HFFc6 (cell line): ENCODE results near the gene CAMSAP1. TPM values are rescaled to one million over a fixed set of nuclear protein-coding genes. Genes with fewer than 3 reads are reported as not detected.

Source experiments
- DNase-seq: peaks from one replicate; pipeline ENCODE4 v3.0.0-alpha.2; 2018
- H3K27ac Mint-ChIP-seq: 2 replicates; pipeline ENCODE4 v1.8.0; 2020; ENCODE audit warnings: mild to moderate bottlenecking, mixed read lengths
- H3K27me3 Mint-ChIP-seq: 2 replicates; pipeline ENCODE4 v1.8.0; 2021; ENCODE audit warnings: mild to moderate bottlenecking, moderate library complexity, mixed read lengths; ENCODE audit not compliant: insufficient read depth
- H3K36me3 Mint-ChIP-seq: 2 replicates; pipeline ENCODE4 v1.8.0; 2021; ENCODE audit warnings: low read depth, mixed read lengths
- H3K4me1 Mint-ChIP-seq: 2 replicates; pipeline ENCODE4 v1.8.0; 2020; ENCODE audit warnings: low read depth, mixed read lengths
- H3K4me3 Mint-ChIP-seq: 2 replicates; pipeline ENCODE4 v1.8.0; 2020; ENCODE audit warnings: mild to moderate bottlenecking, moderate library complexity, mixed read lengths
- H3K9me3 Mint-ChIP-seq: 2 replicates; pipeline ENCODE4 v1.8.0; 2020; ENCODE audit warnings: mild to moderate bottlenecking, mixed read lengths
- total RNA-seq, 6 experiments: library from RNA; stranded (reverse); fragmentation: NEBNext Ultra II Directional; extraction: Animal tissue kit (Norgen Biotek cat#: 25700); gene quantifications; 2 replicates in 1 of 6; 3 replicates in 5 of 6; pipeline ENCODE4 v1.2.3, GENCODE V29; 2021
- TF ChIP-seq, protein P1 (sequence below): fragments of 200-600 bp; sonication (generic); IDR thresholded peaks from 2 replicates; pipeline ENCODE4 v1.5.0; 2021; ENCODE audit warnings: antibody characterized with exemption, mild to moderate bottlenecking

The CAMSAP1 gene
- total RNA-seq, 6 experiments from 2014 or later = 14.9 to 22.8 (median 18.1) TPM

DNA sequence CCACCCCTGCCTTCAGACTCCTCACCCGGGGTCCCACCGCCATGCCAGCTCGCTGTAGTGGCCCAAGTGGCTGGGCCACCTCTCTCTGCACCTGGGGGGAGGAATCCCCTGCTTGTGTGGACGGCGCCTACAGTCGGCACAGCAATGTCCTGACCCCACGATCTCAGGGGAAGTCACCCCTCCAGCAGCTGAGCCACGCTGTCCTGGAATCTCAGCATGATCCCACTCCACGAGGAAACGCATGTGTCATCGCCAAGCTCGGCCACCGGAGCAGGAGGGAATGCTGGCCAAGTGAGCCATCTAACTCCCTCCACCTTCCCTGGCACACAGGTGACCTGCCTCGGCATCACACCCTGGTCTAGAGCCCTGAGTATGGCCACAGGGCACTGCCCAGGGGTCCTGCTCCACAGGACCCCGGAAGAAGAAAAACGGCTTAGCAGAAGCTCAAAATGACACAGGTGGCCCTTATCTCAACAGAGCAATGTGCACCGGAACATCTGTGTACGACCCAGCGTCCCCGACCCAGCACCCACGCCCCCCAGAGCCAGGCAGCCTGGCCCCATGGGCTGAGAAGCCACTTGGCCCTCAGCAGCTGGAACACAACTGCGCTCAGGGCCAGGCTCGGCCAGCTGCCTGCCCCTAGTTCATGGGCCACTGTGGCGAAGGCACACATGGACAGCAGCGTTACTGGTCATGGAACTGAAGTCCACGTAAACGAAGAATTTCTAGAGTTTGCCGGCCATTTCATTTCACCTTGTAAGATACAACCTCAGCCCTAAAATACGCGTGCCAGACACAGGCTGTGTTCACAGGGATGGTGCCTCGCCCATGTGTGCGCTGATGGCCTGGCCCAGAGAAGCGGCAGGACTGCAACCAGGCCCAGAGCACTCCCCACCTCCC lies 23.4 kb upstream of the CAMSAP1 start:
- Mint-ChIP-seq H3K27ac (no peak overlapping the region), H3K4me1 (peaks cover 6% of the 10 kb centered on the region; the same call in 1 of the 2 replicates), H3K9me3 (no peaks in the 10 kb centered on the region), H3K27me3 (peaks cover 4% of the 10 kb centered on the region; the same call in 1 of the 2 replicates), H3K4me3 (no peak overlapping the region), H3K36me3 (peaks cover 4% of the 10 kb centered on the region)
- no peak for DNase-seq
- TF ChIP-seq, protein P1, sequence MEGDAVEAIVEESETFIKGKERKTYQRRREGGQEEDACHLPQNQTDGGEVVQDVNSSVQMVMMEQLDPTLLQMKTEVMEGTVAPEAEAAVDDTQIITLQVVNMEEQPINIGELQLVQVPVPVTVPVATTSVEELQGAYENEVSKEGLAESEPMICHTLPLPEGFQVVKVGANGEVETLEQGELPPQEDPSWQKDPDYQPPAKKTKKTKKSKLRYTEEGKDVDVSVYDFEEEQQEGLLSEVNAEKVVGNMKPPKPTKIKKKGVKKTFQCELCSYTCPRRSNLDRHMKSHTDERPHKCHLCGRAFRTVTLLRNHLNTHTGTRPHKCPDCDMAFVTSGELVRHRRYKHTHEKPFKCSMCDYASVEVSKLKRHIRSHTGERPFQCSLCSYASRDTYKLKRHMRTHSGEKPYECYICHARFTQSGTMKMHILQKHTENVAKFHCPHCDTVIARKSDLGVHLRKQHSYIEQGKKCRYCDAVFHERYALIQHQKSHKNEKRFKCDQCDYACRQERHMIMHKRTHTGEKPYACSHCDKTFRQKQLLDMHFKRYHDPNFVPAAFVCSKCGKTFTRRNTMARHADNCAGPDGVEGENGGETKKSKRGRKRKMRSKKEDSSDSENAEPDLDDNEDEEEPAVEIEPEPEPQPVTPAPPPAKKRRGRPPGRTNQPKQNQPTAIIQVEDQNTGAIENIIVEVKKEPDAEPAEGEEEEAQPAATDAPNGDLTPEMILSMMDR = no peak

DNA sequence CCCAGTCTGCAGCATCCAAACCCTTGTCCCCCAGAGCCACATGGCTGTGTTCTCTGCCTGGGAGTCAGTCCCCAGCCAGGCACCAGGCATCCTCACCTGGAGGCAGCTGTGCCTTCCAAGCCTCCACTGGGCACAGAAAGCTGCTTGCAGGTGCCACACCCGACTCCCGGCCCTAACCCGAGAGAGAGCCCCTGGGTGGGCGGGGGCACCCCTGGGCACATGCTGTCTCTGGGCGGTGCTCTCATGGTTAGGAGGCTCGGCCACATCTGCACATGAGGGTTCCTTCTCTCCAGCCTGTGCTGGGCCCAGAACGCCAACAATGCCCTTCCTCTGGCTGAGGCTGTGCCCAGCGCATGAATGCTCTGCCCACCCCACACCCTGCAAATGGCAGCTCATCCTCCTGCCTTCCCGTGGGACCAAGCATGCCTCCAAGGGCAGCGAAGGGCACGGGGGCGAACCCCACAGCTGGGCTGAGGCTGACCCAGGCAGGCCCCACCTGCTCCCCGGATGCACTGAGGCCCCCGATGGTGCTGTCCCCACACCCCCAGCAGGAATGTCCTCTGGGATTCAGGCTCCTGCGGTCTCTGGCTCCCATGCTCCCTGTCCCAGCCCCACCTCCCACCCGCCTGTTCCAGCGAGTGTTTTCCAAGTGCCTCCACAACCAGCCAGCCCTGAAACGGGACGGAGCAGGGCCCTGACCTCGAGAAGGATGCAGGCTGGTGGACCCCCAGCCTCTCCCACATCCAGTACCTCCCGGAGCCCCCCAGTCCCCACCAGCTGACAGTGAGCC lies 22.5 kb upstream of the CAMSAP1 start:
- H3K4me3 Mint-ChIP-seq = no peak overlapping the region
- H3K9me3 Mint-ChIP-seq = no peaks in the 10 kb centered on the region
- no peak for DNase-seq
- TF ChIP-seq, protein P1 = no peak
- peaks cover 4% of the 10 kb centered on the region; the same call in 1 of the 2 replicates for H3K27me3 Mint-ChIP-seq
- H3K4me1 Mint-ChIP-seq = peaks cover 6% of the 10 kb centered on the region; the same call in 1 of the 2 replicates
- no peak overlapping the region for H3K27ac Mint-ChIP-seq
- H3K36me3 Mint-ChIP-seq = peaks cover 7% of the 10 kb centered on the region

DNA sequence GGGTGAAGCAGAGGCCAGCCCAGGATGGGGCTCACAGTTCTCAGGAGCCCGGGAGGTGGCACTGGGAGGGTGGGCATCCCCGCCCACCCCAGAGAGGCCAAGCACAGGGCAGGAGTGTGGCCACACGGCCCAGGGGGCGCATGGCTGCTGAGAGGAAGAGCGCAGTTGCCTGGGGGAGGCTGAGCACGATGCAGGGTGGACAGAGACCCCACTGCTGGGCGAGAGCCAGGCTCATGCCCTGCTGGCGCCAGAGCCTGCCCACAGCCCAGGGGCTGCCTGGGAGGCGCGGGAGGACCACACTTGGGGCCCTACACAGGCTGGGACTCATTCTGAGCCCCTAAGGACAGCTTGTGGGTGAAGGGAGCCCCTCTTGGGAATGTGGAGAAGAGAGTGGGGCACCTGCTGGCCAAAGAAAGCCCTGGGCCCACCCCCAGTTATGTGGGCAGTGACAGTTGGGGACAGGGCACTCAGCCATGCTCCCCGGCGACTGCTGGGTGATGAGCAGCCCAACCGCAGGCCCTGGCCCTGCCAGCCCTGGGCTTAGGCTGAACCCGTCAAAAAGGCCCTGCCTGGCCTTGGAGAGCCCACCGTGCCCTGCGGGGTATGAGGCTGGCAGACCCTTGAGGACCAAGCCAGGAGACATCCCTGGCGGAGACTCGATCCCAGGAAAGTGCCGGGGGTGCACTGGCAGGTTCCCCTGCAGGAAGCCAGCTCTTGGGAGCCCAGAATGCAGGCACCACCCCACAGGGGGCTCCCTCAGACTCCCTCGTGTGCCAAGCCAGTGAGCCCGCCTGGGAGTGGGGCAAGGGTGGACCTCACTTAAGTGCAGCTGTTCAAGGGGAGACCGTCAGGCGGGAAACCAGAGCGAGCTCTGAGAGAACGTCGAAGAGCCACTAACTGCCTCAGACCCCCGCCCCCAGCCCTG lies 21.6 kb upstream of the CAMSAP1 start:
- no peaks in the 10 kb centered on the region for H3K9me3 Mint-ChIP-seq
- TF ChIP-seq, protein P1 = no peak
- no peak overlapping the region for H3K4me3 Mint-ChIP-seq
- peaks cover 13% of the 10 kb centered on the region for H3K36me3 Mint-ChIP-seq
- no peak for DNase-seq
- peaks cover 6% of the 10 kb centered on the region; the same call in 1 of the 2 replicates for H3K4me1 Mint-ChIP-seq
- no peak overlapping the region for H3K27ac Mint-ChIP-seq
- peaks cover 4% of the 10 kb centered on the region; the same call in 1 of the 2 replicates for H3K27me3 Mint-ChIP-seq

DNA sequence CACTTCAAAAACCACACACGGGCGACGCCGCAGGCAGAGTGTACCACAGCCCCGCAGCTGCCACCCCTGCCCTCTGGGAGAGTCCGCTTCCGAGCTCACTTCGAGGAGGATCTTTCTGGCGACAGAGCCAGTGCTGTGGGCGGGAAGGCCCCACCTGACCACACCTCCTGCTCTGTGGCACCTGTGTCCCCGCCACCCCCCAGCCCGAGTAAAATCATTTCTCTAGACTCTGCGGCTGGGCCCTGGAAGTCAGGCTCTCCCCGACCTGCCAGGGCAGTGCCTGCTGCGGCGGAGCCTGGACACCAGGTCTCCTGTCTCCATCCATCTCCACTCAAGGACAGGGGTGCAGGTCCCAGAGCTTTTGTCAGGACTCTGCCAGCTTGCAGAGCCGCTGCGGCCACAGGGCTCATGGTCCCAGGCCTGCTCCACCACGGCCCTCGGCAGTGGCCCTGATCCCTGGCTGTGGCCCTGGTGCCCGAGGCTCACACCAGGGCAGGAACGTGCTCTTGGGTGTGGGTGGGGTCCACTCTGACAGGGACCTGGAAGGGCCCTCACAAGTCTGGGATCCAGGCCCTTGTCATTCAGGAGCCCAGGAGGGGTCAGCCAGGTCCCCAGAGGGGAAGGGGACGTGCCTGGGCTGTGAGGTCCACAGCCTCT lies 20.9 kb upstream of the CAMSAP1 start:
- DNase-seq = no peak
- peaks cover 13% of the 10 kb centered on the region for H3K36me3 Mint-ChIP-seq
- no peaks in the 10 kb centered on the region for H3K9me3 Mint-ChIP-seq
- H3K4me1 Mint-ChIP-seq = peaks cover 6% of the 10 kb centered on the region; the same call in 1 of the 2 replicates
- TF ChIP-seq, protein P1 = no peak
- H3K27ac Mint-ChIP-seq = peak overlapping the region; percentile 42
- H3K27me3 Mint-ChIP-seq = peaks cover 4% of the 10 kb centered on the region; the same call in 1 of the 2 replicates
- H3K4me3 Mint-ChIP-seq = no peak overlapping the region
